Liver (tissue), 9 donors: ENCODE data around the gene CLGN. TPM values are rescaled to one million over a fixed set of nuclear protein-coding genes. Genes with fewer than 3 reads are reported as not detected.

Experiments used
- DNase-seq: peaks from one replicate; pipeline ENCODE4 v3.0.0-alpha.2; 2017; ENCODE audit warnings: low spot score
- H3K27ac ChIP-seq, 2 donors: one replicate each; pipeline ENCODE4 v1.7.0; 2013; ENCODE audit warnings: inconsistent platforms in 2 of 2, low read length in 2 of 2, control low read depth in 1 of 2, low read depth in 1 of 2, mild to moderate bottlenecking in 1 of 2
- H3K27me3 ChIP-seq, 4 donors: one replicate each; pipeline versions ENCODE4 v1.6.1 to v1.7.0; 2013; ENCODE audit warnings: low read length in 3 of 4, inconsistent platforms in 1 of 4, mild to moderate bottlenecking in 1 of 4, moderate library complexity in 1 of 4; ENCODE audit not compliant: control insufficient read depth in 4 of 4, insufficient read depth in 4 of 4
- H3K36me3 ChIP-seq, 4 donors: one replicate each; pipeline versions ENCODE4 v1.6.1 to v1.7.0; 2013; ENCODE audit warnings: low read length in 3 of 4, mild to moderate bottlenecking in 3 of 4, low read depth in 1 of 4, moderate library complexity in 1 of 4; ENCODE audit not compliant: control insufficient read depth in 4 of 4, insufficient read depth in 3 of 4
- H3K4me1 ChIP-seq, 4 donors: one replicate each; pipeline versions ENCODE4 v1.6.1 to v1.7.0; 2013; ENCODE audit warnings: low read length in 3 of 4, mild to moderate bottlenecking in 3 of 4, moderate library complexity in 1 of 4; ENCODE audit not compliant: control insufficient read depth in 4 of 4, insufficient read depth in 4 of 4
- H3K4me3 ChIP-seq, 3 donors: one replicate each; pipeline versions ENCODE4 v1.6.1 to v1.7.0; 2013; ENCODE audit warnings: low read length in 3 of 3, control low read depth in 1 of 3, low read depth in 1 of 3, mild to moderate bottlenecking in 1 of 3
- H3K9ac ChIP-seq, 2 donors: one replicate each; pipeline ENCODE4 v1.7.0; 2013; ENCODE audit warnings: low read length in 2 of 2, mild to moderate bottlenecking in 2 of 2, moderate library complexity in 2 of 2, control low read depth in 1 of 2, low read depth in 1 of 2
- H3K9me3 ChIP-seq, 4 donors: one replicate each; pipeline versions ENCODE4 v1.6.1 to v1.7.0; 2013; ENCODE audit warnings: low read length in 3 of 4; ENCODE audit not compliant: control insufficient read depth in 4 of 4
- CTCF ChIP-seq: fragments of 150-350 bp; IDR thresholded peaks from 2 replicates; pipeline ENCODE4 v1.5.1; 2017; ENCODE audit warnings: improper control_type of control experiment, low read depth, low read length; ENCODE audit not compliant: missing input control
- EGR1 ChIP-seq, 2 donors: IDR thresholded peaks; 2 replicates each; pipeline ENCODE4 v1.6.1; 2016 to 2018; ENCODE audit warnings: antibody characterized with exemption in 2 of 2, low read depth in 2 of 2
- FOXA1 ChIP-seq: IDR thresholded peaks from 2 replicates; pipeline ENCODE4 v1.6.1; 2016; ENCODE audit warnings: antibody characterized with exemption
- FOXA2 ChIP-seq: IDR thresholded peaks from 2 replicates; pipeline ENCODE4 v1.6.1; 2016; ENCODE audit warnings: antibody characterized with exemption
- GABPA ChIP-seq, 2 donors: IDR thresholded peaks in 1 of 2; conservative IDR thresholded peaks in 1 of 2; 2 replicates each; pipeline ENCODE4 v1.6.1; 2016; ENCODE audit warnings: antibody characterized with exemption in 2 of 2, mild to moderate bottlenecking in 1 of 2, moderate library complexity in 1 of 2
- HNF4A ChIP-seq, 2 donors: conservative IDR thresholded peaks; 2 replicates each; pipeline ENCODE4 v1.6.1; 2016; ENCODE audit warnings: antibody characterized with exemption in 2 of 2, mild to moderate bottlenecking in 2 of 2
- HNF4G ChIP-seq: IDR thresholded peaks from 2 replicates; pipeline ENCODE4 v1.6.1; 2016; ENCODE audit warnings: antibody characterized with exemption
- JUND ChIP-seq, 2 donors: IDR thresholded peaks; 2 replicates each; pipeline ENCODE4 v1.6.1; 2016; ENCODE audit warnings: antibody characterized with exemption in 2 of 2
- MAX ChIP-seq: IDR thresholded peaks from 2 replicates; pipeline ENCODE4 v1.6.1; 2016; ENCODE audit warnings: antibody characterized with exemption
- NR2F2 ChIP-seq: IDR thresholded peaks from 2 replicates; pipeline ENCODE4 v1.6.1; 2016; ENCODE audit warnings: antibody characterized with exemption
- RAD21 ChIP-seq, 2 donors: IDR thresholded peaks; 2 replicates each; pipeline ENCODE4 v1.6.1; 2016; ENCODE audit warnings: antibody characterized with exemption in 2 of 2, mild to moderate bottlenecking in 2 of 2
- RXRA ChIP-seq, 2 donors: IDR thresholded peaks; 2 replicates each; pipeline ENCODE4 v1.6.1; 2017 to 2018; ENCODE audit warnings: antibody characterized with exemption in 2 of 2, mild to moderate bottlenecking in 1 of 2
- SP1 ChIP-seq: IDR thresholded peaks from 2 replicates; pipeline ENCODE4 v1.6.1; 2018; ENCODE audit warnings: antibody characterized with exemption, mild to moderate bottlenecking
- TAF1 ChIP-seq: conservative IDR thresholded peaks from 2 replicates; pipeline ENCODE4 v1.6.1; 2016; ENCODE audit warnings: antibody characterized with exemption, mild to moderate bottlenecking
- YY1 ChIP-seq: IDR thresholded peaks from 2 replicates; pipeline ENCODE4 v1.6.1; 2016; ENCODE audit warnings: antibody characterized with exemption, mild to moderate bottlenecking
- ZBTB33 ChIP-seq: IDR thresholded peaks from 2 replicates; pipeline ENCODE4 v1.6.1; 2016; ENCODE audit warnings: antibody characterized with exemption
- WGBS: extraction: QIAGEN DNeasy Blood & Tissue Kit; methylation state at CpG from one replicate; pipeline ENCODE4 v1.1.7; 2013; 5-methylcytosine and 5-hydroxymethylcytosine counted together
- polyA plus RNA-seq, 2 donors: library from polyadenylated mRNA; stranded (reverse) in 1 of 2; unstranded in 1 of 2; fragments of 200-250 nt in 1 of 2; fragments of >200 nt in 1 of 2; fragmentation: Nextera tagmentation in 1 of 2; extraction: Ambion mirVana in 1 of 2; gene quantifications; one replicate each; pipeline versions ENCODE4 v1.2.1 to v1.2.3, GENCODE V29; 2013 to 2015
- total RNA-seq, 2 donors: library from RNA; depleted of rRNA; stranded (reverse); fragments of >200 nt; gene quantifications; one replicate each; pipeline ENCODE4 v1.2.3, GENCODE V29; 2014
- TF ChIP-seq, protein P1 (sequence below): IDR thresholded peaks from 2 replicates; pipeline ENCODE4 v1.6.1; 2016; ENCODE audit warnings: antibody characterized with exemption
- TF ChIP-seq, protein P2 (sequence below): IDR thresholded peaks from 2 replicates; pipeline ENCODE4 v1.6.1; 2016; ENCODE audit warnings: antibody characterized with exemption, mild to moderate bottlenecking
- donor health status: healthy.
- donor health status: healthy.
- donor health status: healthy.
- donor health status: healthy.
- donor health status: healthy.

The CLGN gene
- total and polyA plus RNA-seq, 4 donors: 1.0 to 8.2 (median 5.0) TPM

GRCh38 chr4:140346136-140346535 is 81.3 kb downstream of the CLGN start:
- WGBS: 95% methylated on average over 9 of the region's 9 CpGs
- no peak for TF ChIP-seq HNF4A (conservative IDR thresholded peaks at IDR 0.05)
- no peak for TF ChIP-seq SP1
- no peak for TF ChIP-seq JUND (IDR thresholded peaks at IDR 0.05)
- no peak for TF ChIP-seq HNF4G
- no peak for TF ChIP-seq MAX
- no peak for TF ChIP-seq RAD21 (IDR thresholded peaks at IDR 0.05)
- TF ChIP-seq TAF1: no peak
- no peak for TF ChIP-seq FOXA1
- TF ChIP-seq NR2F2: no peak
- TF ChIP-seq, protein P1, sequence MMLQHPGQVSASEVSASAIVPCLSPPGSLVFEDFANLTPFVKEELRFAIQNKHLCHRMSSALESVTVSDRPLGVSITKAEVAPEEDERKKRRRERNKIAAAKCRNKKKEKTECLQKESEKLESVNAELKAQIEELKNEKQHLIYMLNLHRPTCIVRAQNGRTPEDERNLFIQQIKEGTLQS: no peak
- TF ChIP-seq CTCF: no peak
- TF ChIP-seq, protein P2, sequence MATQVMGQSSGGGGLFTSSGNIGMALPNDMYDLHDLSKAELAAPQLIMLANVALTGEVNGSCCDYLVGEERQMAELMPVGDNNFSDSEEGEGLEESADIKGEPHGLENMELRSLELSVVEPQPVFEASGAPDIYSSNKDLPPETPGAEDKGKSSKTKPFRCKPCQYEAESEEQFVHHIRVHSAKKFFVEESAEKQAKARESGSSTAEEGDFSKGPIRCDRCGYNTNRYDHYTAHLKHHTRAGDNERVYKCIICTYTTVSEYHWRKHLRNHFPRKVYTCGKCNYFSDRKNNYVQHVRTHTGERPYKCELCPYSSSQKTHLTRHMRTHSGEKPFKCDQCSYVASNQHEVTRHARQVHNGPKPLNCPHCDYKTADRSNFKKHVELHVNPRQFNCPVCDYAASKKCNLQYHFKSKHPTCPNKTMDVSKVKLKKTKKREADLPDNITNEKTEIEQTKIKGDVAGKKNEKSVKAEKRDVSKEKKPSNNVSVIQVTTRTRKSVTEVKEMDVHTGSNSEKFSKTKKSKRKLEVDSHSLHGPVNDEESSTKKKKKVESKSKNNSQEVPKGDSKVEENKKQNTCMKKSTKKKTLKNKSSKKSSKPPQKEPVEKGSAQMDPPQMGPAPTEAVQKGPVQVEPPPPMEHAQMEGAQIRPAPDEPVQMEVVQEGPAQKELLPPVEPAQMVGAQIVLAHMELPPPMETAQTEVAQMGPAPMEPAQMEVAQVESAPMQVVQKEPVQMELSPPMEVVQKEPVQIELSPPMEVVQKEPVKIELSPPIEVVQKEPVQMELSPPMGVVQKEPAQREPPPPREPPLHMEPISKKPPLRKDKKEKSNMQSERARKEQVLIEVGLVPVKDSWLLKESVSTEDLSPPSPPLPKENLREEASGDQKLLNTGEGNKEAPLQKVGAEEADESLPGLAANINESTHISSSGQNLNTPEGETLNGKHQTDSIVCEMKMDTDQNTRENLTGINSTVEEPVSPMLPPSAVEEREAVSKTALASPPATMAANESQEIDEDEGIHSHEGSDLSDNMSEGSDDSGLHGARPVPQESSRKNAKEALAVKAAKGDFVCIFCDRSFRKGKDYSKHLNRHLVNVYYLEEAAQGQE: no peak
- no peak for TF ChIP-seq RXRA (IDR thresholded peaks at IDR 0.05)
- TF ChIP-seq YY1: no peak
- TF ChIP-seq GABPA (IDR thresholded peaks at IDR 0.05 in 1 of 2, conservative IDR thresholded peaks at IDR 0.05 in 1 of 2): no peak
- no peak for DNase-seq
- no peaks in the 10 kb centered on the region for H3K27me3 ChIP-seq
- no peak overlapping the region for H3K4me3 ChIP-seq
- H3K4me1 ChIP-seq: peaks cover 0 to 5% (median 3%) of the 10 kb centered on the region in 4 donors
- no peak overlapping the region for H3K9ac ChIP-seq
- H3K36me3 ChIP-seq: no peaks in the 10 kb centered on the region
- no peaks in the 10 kb centered on the region for H3K9me3 ChIP-seq
- no peak overlapping the region for H3K27ac ChIP-seq

DNA sequence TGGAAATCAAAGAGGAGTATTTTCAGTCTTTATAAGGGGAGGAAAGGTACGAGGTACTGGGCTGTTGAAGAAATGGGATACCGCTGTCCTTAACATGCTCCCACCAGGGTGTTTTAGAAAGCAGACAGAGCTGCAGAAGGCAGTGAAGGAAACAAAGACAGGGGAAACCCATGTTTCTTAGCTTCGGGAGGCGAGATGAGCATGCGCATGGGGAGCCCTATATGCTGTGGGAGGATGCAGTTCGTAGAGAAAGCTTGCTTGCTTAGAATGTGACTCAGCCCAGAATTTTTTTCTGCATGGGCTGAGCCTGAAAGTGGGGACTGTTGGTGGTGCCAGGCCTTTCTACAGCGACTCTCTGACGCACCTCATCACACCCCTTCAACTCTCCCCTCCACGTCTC is 82.8 kb downstream of the CLGN start:
- Histone ChIP-seq H3K36me3 (no peaks in the 10 kb centered on the region), H3K27me3 (no peaks in the 10 kb centered on the region), H3K27ac (no peak overlapping the region), H3K4me1 (peaks cover 0 to 5% (median 3%) of the 10 kb centered on the region in 4 donors), H3K9ac (no peak overlapping the region), H3K9me3 (no peaks in the 10 kb centered on the region), H3K4me3 (no peak overlapping the region)
- DNase-seq: no peak
- WGBS: 94% methylated on average over 9 of the region's 9 CpGs
- no peak for TF ChIP-seq GABPA (IDR thresholded peaks at IDR 0.05 in 1 of 2, conservative IDR thresholded peaks at IDR 0.05 in 1 of 2)
- TF ChIP-seq YY1: no peak
- TF ChIP-seq FOXA2: no peak
- no peak for TF ChIP-seq CTCF
- TF ChIP-seq HNF4G: no peak
- TF ChIP-seq RXRA (IDR thresholded peaks at IDR 0.05): no peak
- no peak for TF ChIP-seq NR2F2
- no peak for TF ChIP-seq HNF4A (conservative IDR thresholded peaks at IDR 0.05)
- no peak for TF ChIP-seq EGR1 (IDR thresholded peaks at IDR 0.05; ENCODE audit: low read depth in 2 of 2)
- TF ChIP-seq, protein P1: no peak
- TF ChIP-seq, protein P2: no peak
- TF ChIP-seq TAF1: no peak
- no peak for TF ChIP-seq ZBTB33
